ENCODE results near the gene RGL3.
A peak's percentile ranks its signal among the peaks of the same experiment; 100 is the strongest.
"Not testable (repeated sequence)": the region's sequence is repeated elsewhere in the genome, so short reads cannot be mapped to it uniquely, and the experiment has no call there.

RGL3 gene

DNA sequence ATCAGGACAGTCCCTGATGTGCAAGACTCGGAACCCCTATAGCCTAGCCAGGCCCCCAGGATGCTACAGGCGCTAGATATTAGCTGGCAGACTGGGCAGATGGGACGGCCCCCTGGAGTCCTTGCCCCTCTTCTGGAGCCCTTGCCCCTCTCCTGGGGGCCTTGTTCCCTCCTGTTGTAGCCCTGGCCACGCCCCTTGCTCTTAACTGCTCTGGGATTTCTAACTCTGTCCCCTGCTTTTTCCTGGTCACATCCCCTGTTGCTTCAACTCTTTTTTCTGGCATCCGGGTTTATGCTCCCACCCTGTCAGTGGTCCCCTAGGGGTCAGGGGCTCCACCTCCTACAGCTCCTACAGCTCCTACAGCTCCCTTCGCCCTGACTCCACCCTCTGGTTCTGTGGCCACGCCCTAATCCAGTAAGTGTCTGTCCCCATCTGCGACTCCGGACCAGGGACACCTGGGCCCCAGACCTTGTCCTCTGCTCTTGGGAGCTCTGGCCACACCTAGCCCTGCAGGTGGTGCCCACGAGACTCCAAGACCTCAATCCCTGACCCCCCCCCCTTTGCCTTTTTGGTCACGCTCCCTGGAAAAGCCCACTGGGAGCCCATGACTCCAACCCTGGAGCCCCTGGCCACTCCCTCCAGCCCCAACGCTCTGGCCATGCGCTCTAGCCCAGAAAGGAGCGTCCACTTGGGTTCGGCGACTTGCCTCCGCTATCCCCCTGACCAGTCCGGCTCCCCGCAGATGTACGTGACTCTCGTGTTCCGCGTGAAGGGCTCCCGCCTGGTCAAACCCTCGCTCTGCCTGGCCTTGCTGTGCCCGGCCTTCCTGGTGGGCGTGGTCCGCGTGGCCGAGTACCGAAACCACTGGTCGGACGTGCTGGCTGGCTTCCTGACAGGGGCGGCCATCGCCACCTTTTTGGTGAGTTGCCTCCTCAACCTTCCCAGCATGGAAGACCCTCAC is 57.1 kb downstream of the RGL3 start:
- peak; percentile 70 for DNase-seq (ENCODE audit: low spot score)

DNA sequence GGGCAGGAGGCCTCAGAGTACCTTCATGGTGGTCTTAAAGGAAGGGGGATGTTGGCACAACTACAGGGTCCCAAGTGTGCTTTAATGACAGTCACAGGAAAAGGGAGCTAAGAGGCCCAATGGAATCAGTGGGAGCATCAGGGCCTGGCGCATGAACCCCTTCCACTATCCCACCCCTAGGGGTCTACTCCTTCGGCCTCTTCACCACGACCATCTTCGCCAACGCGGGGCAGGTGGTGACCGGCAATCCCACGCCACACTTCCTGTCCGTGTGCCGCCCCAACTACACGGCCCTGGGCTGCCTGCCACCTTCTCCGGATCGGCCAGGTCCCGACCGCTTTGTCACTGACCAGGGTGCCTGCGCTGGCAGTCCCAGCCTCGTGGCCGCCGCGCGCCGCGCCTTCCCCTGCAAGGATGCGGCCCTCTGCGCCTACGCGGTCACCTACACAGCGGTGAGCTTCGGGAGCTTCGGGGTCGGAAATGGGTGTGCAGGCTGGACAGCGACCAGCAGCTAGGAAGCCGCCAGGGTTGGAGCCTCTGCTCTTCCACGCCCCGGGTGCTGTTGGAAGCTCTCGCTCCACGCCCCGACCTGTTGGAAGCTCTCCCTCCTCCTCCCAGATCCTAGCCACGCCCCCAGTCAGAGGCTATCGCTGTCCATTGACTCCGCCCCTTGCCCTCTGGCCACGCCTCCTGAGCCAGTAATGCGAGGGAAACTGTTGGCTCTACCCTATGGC is 57.9 kb downstream of the RGL3 start:
- DNase-seq (ENCODE audit: low spot score), result peak; percentile 95

DNA sequence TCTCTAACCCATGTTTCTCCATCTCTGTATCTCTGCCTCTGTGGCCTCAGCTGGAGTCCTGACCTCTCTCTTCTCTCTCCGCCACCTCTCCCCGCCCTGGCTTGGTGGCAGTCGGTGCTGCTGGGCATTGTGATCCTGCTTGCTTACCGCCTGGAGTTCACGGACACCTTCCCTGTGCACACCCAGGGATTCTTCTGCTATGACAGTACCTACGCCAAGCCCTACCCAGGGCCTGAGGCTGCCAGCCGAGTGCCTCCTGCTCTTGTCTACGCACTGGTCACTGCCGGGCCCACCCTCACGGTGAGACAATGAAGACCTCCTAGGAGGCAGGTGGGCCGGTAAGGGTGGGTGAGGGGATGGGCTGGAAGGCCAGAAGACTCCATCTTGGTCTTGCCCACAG is 59.7 kb downstream of the RGL3 start:
- DNase-seq (ENCODE audit: low spot score), result no peak

GRCh38 chr19:11356676-11357550 is 62.2 kb downstream of the RGL3 start:
- DNase-seq (ENCODE audit: low spot score), result no peak

GRCh38 chr19:11356074-11356397 is 63.1 kb downstream of the RGL3 start:
- no peak for DNase-seq (ENCODE audit: low spot score)

DNA sequence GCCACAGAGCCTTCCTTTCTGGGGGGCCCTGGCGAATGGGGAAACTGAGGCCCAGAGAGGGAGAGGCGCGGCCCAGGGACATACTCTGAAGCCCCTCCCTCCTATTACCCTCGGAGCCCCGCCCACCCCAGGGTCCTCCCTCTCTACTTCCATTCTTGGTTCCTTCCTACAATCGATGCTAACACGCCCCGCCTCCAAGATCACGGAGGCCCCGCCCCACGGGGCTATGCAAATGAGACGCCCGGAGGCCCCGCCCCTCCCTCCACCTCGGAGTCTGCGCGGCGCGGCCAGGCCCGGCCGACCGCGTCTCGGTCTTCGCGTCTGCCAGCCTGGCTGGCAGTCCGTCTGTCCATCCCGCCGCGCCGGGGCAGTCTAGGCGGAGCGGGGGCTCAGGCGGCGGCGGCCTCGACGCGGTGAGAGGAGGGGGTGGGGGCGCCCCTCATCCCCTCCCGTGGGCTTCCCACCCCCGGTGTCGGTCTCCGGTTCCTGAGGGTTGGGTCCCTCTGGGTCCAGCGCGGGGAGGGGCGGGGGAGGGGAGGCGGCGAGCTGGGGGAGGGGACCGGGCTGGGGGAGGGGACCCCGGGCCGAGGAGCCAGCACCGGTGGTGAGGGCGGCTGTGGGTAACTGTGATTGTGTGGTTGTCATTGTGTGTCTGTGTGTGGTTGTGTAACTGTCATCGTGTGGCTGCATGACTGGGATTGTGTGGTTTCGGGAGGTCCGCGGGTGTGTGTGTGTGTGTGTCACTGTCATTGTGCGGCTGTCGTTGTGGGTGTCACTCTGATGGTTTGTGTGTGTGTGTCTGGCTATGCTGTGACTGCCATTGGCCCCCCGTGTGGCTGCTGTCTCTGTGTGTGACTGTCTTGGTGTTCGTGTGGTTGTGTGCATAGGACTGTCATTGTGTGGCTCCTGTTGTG is 63.7 kb downstream of the RGL3 start, which contains the start of gene PLPPR2:
Gene PLPPR2 (plus strand): TSS at position 273 of the 914 bp plus-strand sequence. CDS start 2,242 bp downstream, outside the sequence.
- DNase-seq (ENCODE audit: low spot score), result peak; percentile 91

- DNase-seq (ENCODE audit: low spot score), result not testable (repeated sequence)
Measured at GRCh38 chr19:11354102-11354501, 65.0 kb downstream of the RGL3 start.

- no peak for DNase-seq (ENCODE audit: low spot score)
Measured at GRCh38 chr19:11349171-11349570, 69.9 kb downstream of the RGL3 start.

DNA sequence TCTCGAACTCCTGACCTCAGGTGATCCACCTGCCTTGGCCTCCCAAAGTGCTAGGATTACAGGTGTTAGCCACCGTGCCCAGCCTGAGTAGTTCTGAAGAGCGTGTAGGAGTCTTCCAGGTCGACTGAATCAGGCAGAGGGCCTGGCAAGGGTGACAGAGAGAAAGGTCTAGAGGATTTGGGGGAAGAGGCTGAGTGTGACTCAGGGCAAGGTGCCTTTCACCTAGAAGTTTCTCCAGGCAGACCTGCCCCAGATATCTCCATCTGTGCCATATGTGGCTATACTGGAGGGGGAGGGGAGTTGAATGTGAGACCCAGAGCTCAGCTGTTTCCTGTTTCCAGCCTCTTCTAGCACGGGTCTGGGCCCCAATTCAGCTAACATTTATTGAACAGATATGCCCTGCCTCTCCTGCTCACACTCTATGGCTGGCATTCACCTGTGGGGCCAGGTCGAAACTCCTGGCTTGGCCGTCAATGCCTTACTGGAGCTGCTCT is 71.5 kb downstream of the RGL3 start:
- no peak for DNase-seq (ENCODE audit: low spot score)

GRCh38 chr19:11346104-11346940 is 72.8 kb downstream of the RGL3 start, which contains the start of the genes CCDC159 and TMEM205:
Gene CCDC159 (plus strand): TSS chr19:11346519. CDS start chr19:11346607, 88 bp downstream.
Gene TMEM205 (minus strand): TSS chr19:11346268. CDS start chr19:11345619, 649 bp downstream.
- DNase-seq (ENCODE audit: low spot score), result peak; percentile 98

DNA sequence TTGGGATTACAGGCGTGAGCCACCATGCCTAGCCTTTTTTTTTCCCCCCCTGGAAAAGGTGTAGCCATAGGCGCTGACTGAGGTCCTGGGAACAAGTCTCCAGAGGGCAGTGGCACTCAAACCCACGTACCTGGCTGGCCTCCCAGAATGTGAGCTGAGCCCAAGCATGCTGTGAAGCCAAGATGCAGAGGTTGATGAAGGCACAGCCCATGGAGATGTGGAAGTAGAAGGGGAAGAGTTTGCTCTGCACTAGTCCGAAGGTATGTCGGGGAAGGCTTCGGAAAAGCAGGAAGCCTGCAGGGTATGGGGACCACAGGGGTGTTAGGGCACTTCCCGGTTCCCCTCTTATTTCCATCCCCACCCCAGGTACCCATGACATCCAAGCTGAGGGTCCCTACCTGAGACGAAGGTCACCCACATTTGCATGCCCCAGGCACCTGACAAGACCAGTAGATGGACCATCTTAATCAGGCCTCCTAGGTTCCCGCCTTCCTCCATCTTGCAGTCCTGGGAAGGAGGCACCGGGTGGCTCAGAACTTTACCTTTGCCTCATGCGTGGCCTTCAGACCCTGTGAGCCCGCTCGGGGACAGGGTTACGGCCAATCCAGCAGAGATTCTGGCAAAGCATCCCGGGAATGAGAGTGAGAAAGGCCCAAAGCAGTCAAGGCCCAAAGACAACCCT is 73.9 kb downstream of the RGL3 start:
- no peak for DNase-seq (ENCODE audit: low spot score)
